Liver (tissue), 3 donors: ENCODE measurements around the gene PACSIN2.

Experiments
- CTCF ChIP-seq: fragments of 150-350 bp; IDR thresholded peaks from 2 replicates; pipeline ENCODE4 v1.5.1; 2017; ENCODE audit warnings: improper control_type of control experiment, low read depth, low read length; ENCODE audit not compliant: missing input control
- EGR1 ChIP-seq, 2 donors: IDR thresholded peaks; 2 replicates each; pipeline ENCODE4 v1.6.1; 2016 to 2018; ENCODE audit warnings: antibody characterized with exemption in 2 of 2, low read depth in 2 of 2
- MAX ChIP-seq: IDR thresholded peaks from 2 replicates; pipeline ENCODE4 v1.6.1; 2016; ENCODE audit warnings: antibody characterized with exemption
- REST ChIP-seq: IDR thresholded peaks from 2 replicates; pipeline ENCODE4 v1.6.1; 2016; ENCODE audit warnings: antibody characterized with exemption, mild to moderate bottlenecking
- donor health status: healthy.
- donor health status: healthy.

- TF ChIP-seq REST (no peak), MAX (no peak), CTCF (no peak), EGR1 (IDR thresholded peaks at IDR 0.05; ENCODE audit: low read depth in 2 of 2) (no peak)
Observed at GRCh38 chr22:42880815-42881214, 134.1 kb downstream of the PACSIN2 start.
